Measurements from ENCODE around the gene TGFB1I1.

GRCh38 chr16:31458073-31458843 is 13.7 kb upstream of the TGFB1I1 start:
- TF ChIP-seq EZH2 (IDR thresholded peaks at IDR 0.05; ENCODE audit: borderline replicate concordance, low read depth, low read length, severe bottlenecking): no peak
- TF ChIP-seq POLR2A (IDR thresholded peaks at IDR 0.05; ENCODE audit: low read depth, low read length): no peak
- peak; percentile 55 for TF ChIP-seq POLR2AphosphoS5 (IDR thresholded peaks at IDR 0.05; ENCODE audit: insufficient read depth, low read depth, low read length)
- TF ChIP-seq CTCF (IDR thresholded peaks at IDR 0.05; ENCODE audit: extremely low read depth in 1 of 2, insufficient read depth in 1 of 2, low read depth in 1 of 2, low read length in 2 of 2): peak; percentile 15 to 29
